Inflammatory macrophage (primary cell): ENCODE measurements around the gene OSBPL9.
A peak's percentile ranks its signal among the peaks of the same experiment; 100 is the strongest.
"Not testable (repeated sequence)": the region's sequence is repeated elsewhere in the genome, so short reads cannot be mapped to it uniquely, and the experiment has no call there.

Experiments used
- DNase-seq, 2 donors: peaks; one replicate each; pipeline ENCODE4 v3.0.0-alpha.2; 2020 to 2022

OSBPL9 gene

DNA sequence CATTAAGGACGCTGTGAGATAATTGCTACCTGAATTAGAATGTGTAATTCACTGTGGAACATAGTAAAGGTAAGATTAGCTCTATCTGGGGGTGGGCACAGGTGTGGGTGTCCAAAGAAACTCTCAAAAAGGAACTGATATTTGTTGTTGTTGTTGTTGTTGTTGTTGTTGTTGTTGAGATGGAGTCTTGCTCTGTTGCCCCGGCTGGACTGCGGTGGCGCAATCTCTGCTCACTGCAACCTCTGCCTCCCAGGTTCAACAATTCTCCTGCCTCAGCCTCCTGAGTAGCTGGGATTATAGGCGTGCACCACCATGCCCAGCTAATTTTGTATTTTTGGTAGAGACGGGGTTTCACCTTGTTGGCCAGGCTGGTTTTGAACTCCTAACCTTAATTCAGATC lies 6.8 kb upstream of the OSBPL9 start:
- DNase-seq: not testable (repeated sequence)

DNA sequence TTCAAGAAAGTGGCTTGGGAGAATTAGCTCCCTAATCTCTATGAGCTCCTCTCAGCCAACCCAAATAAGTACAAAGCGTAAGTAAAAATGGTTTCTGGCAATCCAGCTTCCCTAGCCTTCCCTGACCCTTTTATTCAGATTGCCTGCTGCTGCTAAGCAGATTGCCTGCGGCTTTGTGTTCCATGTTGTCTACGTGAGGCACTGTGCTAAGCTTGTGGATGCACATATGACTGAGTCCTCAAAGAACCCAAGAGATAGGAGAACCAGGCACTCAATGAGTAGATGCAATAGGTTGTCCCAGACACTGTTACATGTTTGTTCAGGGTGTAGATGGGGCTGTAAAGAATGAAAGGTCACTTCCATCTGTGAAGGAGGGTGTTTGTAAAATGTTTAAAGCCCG lies 6.3 kb upstream of the OSBPL9 start:
- no peak for DNase-seq

DNA sequence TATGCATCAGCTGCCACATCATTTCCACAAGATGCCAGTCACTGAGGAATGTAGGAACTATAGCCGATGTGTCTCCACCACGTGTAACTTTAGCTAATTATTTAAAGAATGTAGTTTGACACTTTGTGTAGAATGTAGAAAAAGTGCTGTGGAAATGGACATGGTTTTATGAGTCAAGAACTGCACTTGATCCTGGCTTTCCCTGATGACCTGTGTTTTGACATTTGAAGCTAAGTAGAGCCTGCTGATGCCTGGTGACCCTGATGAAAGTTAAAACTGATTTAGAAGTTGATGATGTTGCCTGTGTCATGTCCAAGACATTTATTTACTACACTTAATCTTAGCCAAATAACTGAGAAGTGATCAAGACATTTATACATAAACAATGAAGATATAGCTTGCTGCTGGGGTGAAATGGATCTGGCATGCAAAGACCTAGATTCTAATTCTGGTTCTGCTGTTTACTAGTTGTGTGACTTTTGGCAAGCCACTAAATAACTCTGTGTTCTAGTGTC lies 4.4 kb upstream of the OSBPL9 start:
- DNase-seq: no peak

DNA sequence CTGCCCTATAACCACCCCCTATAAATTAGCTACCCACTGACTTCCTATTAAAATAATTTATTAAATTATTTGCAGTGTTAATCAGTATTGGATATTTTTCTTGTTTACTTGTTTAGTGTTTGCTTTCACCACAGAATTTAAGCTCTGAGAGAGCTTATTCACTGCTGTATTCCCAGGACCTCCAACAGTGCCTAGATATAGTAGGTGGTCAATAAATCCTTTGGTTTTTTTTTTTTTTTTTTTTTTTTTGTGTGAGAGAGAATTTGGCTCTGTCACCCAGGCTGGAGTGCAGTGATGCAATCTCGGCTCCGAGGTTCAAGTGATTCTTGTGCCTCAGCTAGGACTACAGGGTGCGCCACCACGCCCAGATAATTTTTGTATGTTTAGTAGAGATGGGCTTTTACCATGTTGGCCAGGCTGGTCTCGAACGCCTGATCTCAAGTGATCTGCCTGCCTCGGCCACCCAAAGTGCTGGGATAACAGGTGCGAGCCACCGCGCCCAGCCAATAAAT lies 1.1 kb upstream of the OSBPL9 start:
- no peak for DNase-seq

DNA sequence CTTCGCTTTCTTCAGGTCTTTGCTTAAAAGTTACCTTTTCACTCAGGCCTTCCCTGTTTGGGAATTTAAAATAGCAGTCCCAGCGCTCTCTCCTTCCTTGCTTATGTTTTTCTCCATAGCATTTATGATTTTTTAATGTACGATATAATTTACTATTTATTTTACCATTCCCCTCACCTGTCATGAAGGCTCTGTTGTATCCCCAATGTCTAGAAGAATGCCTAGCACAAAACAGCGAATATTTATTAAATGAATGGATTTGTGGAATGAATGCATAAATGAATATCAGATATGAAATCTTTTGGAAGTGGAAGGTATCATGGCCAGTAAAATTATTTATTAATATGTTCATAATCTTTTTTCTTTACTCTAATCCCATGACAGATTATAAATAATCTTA lies 402 bp upstream of the OSBPL9 start:
- DNase-seq: no peak

DNA sequence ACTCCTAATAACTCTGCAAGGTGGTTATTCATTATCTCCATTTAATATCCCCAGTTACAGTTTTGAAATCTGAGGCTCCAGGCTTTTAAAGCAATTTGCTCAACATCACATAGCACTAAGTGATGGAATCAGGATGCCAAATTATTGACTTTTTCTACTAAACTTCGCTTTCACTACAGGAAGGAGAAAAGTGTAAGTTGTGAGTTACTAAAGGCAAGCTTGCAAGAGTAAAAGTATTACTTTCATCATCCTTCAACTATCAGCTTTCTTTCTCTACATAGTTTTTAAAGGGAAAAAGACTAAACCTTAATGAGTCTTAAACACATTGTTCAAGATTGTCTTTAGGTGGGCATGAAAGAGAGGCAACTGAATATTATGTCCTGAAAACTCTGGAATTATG lies 1.8 kb downstream of the OSBPL9 start:
- DNase-seq: no peak

DNA sequence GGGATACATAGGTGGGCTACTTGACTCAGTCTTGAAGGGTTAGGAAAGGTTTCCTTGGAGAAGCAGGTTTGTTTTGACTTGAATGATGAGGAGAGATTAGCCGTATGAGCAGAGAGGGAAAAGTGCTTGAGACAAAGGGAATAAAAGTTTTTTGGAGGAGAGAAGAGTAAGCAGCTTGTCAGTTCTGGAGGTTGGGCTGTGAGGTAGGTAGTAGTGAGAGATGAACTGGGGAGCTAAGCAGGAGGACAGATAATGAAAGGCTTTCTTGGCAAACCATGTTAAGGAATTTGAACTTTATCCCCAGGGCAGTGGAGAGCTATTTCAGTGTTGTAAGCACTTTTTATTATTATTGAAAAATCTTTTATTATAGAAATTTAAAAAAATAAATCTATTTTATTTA lies 3.6 kb downstream of the OSBPL9 start:
- no peak for DNase-seq

GRCh38 chr1:51621161-51621560 lies 4.3 kb downstream of the OSBPL9 start:
- no peak for DNase-seq

DNA sequence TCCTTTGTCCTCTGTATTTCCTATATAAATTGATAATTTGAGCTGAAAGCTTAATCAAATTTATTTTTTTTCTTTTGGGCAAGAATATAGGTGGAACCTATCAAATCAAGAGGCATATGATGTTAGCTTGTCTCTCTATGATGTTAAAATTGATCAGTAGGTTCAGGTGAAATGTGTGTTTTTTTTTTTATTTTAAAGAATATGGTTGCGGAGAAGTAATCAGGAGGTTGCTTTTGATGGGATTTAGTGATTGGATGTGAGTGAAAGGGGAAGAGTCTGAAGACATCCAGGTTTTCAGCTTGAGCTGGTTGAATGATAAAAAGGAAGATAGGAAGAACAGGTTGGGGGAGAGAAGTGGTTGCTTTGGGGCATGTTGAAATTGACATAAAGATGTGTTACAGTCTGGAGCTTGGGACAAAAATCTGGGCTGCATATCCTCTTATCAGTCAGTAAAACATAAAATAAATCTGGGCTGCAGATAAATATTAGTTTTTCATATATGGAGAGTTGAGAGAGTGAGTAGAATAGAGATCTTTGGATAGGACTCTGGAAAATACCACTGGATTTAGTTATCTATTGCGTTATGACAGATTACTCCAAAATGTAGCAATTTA lies 5.1 kb downstream of the OSBPL9 start:
- DNase-seq: no peak

DNA sequence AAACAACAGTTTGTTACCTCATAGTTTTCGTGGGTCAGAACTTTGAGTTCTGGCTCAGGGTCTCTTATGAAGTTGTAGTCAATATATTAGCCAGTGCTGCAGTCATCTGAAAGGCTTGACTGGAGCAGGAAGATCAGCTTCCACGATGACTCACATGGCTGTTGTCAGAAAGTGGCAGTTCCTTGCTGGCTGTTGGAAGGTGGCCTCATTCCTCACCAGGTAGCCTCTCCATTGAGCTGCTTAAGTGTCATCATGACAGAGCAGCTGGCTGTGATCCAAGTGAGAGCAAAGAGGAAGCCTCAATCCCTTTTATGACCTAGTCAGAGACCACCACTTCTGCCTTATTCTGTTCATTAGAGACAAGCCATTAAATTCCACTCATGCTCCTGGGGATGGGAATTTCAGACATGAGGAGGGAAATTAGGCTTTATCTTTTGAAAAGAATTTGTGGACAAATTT lies 5.6 kb downstream of the OSBPL9 start:
- DNase-seq: peak in 1 of 2 donors; percentile 41

DNA sequence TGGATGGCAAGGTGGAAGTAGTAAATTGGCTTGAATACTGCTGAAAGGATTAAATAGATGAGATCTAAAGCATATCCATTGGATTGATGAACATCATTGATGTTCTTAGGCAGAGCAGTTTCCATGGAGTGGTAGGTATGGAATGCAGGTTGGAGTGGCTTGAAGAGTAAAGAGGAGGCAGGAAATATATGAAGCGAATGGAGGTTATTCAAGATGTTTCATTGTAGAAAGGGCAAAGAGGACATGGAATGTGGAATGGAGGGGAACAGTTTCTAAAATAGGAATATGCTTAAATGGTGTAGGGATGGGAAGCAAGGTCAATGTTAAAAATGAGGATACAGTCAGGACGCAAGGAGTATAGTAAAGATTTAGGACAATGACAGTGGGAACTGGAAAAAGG lies 6.1 kb downstream of the OSBPL9 start:
- no peak for DNase-seq

GRCh38 chr1:51623450-51623849 lies 6.6 kb downstream of the OSBPL9 start:
- no peak for DNase-seq

DNA sequence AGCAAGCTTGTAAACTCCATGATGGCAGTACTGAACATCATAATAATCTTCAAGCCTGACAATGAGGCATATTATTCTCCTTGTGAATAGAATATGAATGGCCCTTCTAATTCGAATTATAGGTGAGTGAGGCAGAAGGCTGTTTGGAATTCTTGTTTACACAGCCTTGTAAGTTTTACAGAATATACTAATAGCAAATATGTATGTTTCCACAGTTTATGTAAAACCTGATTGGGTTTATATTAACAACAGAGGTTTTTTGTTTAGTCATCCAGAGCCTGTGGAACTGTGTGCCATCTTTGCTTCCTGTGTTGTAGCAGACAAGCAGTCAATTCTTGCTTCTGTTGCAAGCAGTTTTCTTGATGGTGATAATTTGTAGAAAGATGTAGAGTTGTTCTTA lies 8.0 kb downstream of the OSBPL9 start:
- DNase-seq: no peak

DNA sequence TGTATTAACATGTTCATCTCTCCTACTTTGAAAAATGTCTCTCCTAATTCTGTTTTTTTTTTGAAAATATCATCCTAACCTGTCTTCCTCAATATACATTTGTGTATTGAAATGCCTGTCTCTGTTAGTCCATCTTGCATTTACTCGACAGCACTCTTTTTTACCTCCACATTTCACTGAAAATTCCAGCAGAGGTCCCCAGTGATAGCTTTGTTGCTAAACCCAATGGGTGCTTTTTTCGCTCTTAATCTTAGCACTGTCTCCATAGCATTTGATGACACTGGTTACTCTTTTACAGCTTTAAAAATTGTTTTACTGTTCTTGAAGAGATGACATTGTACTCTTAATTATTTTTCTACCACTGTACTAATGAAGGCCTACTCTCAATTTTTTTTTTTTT lies 10.8 kb downstream of the OSBPL9 start:
- DNase-seq: peak; percentile 44 to 51

DNA sequence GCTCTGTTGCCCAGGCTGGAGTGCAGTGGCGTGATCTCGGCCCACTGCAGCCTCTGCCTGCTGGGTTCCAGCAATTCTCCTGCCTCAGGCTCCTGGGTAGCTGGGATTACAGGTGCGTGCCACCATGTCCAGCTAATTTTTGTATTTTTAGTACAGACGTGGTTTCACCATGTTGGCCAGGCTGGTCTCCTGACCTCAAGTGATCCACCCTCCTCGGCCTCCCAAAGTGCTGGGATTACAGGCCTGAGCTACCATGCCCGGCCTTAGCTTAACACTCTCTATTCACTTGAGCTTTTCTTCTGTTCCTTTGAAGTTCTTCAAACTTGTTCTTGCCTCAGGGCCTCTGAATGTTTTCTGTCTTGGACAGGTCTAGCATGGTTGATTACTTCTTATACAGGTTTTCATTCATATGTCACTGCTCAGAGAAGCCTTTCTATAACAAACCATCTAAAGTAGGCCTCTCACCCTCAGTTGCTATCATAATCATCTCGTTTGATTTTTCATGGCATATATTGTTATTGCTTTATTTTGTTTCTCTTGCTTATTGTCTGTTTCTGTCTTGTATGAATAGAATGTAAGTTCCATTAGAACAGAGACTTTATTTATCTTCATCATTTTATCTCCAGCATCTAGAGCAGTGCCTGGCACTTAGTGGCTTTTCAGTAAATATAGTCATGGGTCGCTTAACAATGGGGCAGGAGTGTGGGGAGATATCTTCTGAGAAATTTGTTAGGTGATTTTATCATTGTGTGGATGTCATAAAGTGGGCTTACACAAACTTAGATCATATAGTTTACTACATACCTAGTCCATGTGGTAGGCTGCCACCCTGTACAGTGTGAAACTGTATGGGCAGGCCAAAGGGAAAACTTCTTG lies 12.1 kb downstream of the OSBPL9 start:
- no peak for DNase-seq

GRCh38 chr1:51629918-51630317 lies 13.0 kb downstream of the OSBPL9 start:
- no peak for DNase-seq

GRCh38 chr1:51630393-51630792 lies 13.5 kb downstream of the OSBPL9 start:
- DNase-seq: no peak

GRCh38 chr1:51630922-51631321 lies 14.0 kb downstream of the OSBPL9 start:
- DNase-seq: no peak

DNA sequence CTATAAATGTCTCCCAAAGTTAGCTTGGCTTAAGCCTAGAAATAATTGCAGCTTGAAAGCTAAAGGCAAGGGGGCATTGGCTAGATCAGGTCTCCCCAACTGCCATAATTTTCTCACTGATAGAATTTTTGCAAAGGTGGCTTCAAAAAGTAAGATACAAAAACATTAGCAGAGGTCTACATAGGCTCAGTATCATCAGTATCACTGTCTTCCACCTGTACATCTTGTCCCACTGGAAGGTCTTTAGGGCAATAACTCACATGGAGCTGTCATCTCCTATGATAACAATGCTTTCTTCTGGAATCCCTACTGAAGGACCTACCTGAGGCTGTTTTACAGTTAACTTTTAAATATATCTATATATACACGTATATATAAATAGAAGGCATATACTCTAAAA lies 14.9 kb downstream of the OSBPL9 start:
- no peak for DNase-seq

DNA sequence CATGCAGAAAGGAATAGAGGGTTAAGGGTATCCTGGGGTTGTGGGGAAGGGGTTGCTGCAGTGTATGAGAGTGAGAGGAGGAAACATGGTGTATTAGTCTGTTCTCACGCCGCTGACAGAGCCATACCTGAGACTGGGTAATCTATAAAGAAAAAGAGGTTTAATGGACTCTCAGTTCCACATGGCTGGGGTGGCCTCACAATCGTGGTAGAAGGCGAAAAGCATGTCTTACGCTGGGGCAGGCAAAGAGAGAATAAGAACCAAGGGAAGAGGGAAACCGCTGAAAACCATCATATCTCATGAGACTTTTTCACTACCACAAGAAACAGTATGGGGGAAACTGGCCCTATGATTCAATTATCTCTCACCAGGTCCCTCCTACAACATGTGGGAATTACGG lies 17.7 kb downstream of the OSBPL9 start:
- DNase-seq: no peak

DNA sequence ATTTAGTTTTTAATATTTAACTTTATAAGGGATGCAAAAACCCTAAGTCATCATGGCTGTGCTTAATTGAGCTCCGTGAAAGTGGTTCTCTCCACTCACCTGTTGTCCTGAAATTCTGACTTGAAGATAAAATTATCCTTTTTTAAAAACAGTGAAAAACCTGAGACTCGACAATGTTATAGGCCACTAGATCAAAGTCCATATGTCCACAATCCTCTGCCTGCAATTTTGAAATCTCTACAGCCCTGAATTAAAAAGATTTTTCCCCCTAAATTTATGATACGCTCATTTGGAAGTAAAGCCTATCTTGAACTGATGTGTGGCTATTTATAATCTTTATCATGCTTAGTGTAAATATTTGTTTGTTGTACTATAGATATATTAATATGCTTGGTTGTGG lies 18.7 kb downstream of the OSBPL9 start:
- no peak for DNase-seq

- no peak for DNase-seq
Measured at GRCh38 chr1:51636191-51636590, 19.3 kb downstream of the OSBPL9 start.

- peak; percentile 56 to 71 for DNase-seq
Measured at GRCh38 chr1:51636764-51637522, 20.1 kb downstream of the OSBPL9 start.
